Measurements from ENCODE around the gene FAM76B.

FAM76B gene

DNA sequence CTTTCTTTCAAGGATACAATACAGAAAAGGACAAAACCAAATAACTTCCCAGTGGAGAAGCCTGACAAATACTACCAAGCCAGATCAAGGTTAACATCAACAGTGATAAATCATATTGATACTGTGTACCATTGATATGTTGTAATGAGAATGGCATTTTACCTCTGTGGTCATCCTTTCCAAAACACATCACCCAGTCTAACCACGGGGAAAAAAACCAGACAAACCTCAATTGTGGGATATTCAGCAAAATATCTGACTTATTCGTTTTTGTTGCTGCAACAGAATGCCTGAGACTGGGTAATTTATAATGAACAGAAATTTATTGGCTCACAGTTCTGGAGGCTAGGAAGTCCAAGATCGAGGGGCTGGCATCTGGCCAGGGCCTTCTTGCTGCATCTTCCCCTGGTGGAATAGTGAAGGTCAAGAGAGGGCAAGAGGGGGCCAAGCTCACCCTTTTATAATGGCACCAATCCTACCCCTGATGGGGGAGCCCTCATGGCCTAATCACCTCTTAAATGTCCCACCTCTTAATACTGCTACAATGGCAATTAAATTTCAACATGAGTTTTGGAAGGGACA, 66.1 kb downstream of the FAM76B start:
- no peak overlapping the region for H3K4me3 ChIP-seq (ENCODE audit: low read length in 2 of 2)
- H3K9me3 ChIP-seq (ENCODE audit: control insufficient read depth in 2 of 2, low read length in 2 of 2): no peaks in the 10 kb centered on the region
- H3K27me3 ChIP-seq (ENCODE audit: control insufficient read depth in 2 of 2, insufficient read depth in 2 of 2, low read length in 2 of 2): no peaks in the 10 kb centered on the region
- H3K36me3 ChIP-seq (ENCODE audit: control insufficient read depth in 2 of 2, insufficient read depth in 2 of 2, low read length in 2 of 2): no peaks in the 10 kb centered on the region
- H3K4me1 ChIP-seq (ENCODE audit: control insufficient read depth in 2 of 2, insufficient read depth in 2 of 2, low read length in 2 of 2): no peaks in the 10 kb centered on the region
- no peak overlapping the region for H3K27ac ChIP-seq (ENCODE audit: low read depth in 2 of 2, low read length in 2 of 2)
- H3K9ac ChIP-seq (ENCODE audit: low read depth in 1 of 2, low read length in 2 of 2): no peak overlapping the region

DNA sequence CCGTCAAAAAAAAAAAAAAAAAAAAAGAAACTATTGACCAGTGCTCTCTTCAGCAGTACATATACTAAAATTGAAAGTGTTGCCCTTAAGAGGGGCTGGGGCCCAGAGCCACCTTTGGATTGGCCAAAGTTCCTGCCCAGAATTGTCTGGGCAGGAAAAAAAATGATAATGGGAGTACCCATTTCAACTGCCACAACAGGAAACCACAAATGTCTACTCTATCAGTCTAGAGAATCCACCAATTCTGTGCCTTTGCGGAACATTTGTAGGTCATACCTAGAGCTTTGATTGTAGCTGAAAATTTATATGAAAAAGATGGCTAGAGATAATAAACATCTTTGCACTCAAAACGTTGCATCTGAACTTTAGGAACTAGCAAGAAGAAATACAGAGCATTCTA, 69.4 kb downstream of the FAM76B start:
- Histone ChIP-seq H3K9ac (ENCODE audit: low read depth in 1 of 2, low read length in 2 of 2) (no peak overlapping the region), H3K36me3 (ENCODE audit: control insufficient read depth in 2 of 2, insufficient read depth in 2 of 2, low read length in 2 of 2) (no peaks in the 10 kb centered on the region), H3K9me3 (ENCODE audit: control insufficient read depth in 2 of 2, low read length in 2 of 2) (no peaks in the 10 kb centered on the region), H3K4me3 (ENCODE audit: low read length in 2 of 2) (no peak overlapping the region), H3K27me3 (ENCODE audit: control insufficient read depth in 2 of 2, insufficient read depth in 2 of 2, low read length in 2 of 2) (no peaks in the 10 kb centered on the region), H3K27ac (ENCODE audit: low read depth in 2 of 2, low read length in 2 of 2) (no peak overlapping the region), H3K4me1 (ENCODE audit: control insufficient read depth in 2 of 2, insufficient read depth in 2 of 2, low read length in 2 of 2) (no peaks in the 10 kb centered on the region)
